Nucleus accumbens (tissue), 56 donors: ENCODE results near the gene RNLS.
"Not testable (repeated sequence)": the region's sequence is repeated elsewhere in the genome, so short reads cannot be mapped to it uniquely, and the experiment has no call there.

ENCODE experiments used
- DNase-seq, 56 donors: peaks; one replicate each; lab custom pipeline; 2025; lab: John Stamatoyannopoulos, UW

Gene RNLS

GRCh38 chr10:88489107-88489506, 94.0 kb downstream of the RNLS start:
- no peak for DNase-seq

DNA sequence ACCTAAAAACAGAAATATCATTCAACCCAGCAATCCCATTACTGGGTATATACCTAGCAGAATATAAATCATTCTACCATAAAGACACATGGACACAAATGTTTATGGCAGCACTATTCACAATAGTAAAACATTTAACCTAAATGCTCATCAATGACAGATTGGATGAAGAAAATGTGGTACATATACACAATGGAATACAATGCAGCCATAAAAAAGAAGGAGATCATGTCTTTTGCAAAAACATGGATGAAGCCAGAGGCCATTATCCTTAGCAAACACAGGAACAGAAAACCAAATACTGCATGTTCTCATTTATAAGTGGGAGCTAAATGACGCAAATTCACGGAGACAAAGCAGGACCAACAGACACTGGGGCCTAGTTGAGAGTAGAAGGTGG, 96.3 kb downstream of the RNLS start:
- not testable (repeated sequence) for DNase-seq

- DNase-seq: no peak
Observed at GRCh38 chr10:88482220-88482619, 100.9 kb downstream of the RNLS start.

GRCh38 chr10:88478256-88478655, 104.9 kb downstream of the RNLS start:
- DNase-seq: no peak

DNA sequence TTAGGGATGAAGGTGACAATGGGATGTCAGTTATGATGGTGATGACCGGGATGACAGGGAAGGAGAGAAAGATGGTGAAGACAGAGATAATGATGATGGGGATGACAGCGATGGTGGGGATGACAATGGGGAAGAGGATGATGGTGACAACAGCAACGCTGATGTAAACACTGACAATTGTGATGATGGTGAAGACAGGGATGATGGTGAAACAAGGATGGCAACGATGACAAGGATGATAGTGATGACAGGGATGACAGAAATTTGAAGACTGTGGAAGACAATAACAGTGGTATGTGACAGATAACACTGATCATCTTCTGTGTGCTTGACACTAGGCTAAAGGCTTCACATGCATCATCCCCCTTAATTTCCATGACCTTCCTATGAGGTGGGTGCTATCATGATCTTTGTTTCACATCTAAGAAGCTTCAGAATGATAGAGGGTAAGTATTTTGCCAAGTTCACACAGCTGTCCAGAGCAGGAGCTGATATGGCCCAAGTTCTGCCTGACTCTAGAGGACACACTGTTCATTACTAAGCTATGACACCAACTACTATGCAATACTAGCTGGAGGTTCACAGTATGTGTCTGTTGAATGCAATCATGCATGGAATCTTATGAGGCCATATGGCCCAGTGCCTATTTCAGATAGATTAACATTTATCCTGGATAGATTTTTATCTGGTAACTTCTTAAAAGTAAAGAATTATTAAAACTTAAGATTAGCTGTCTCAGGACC, 105.6 kb downstream of the RNLS start:
- no peak for DNase-seq

DNA sequence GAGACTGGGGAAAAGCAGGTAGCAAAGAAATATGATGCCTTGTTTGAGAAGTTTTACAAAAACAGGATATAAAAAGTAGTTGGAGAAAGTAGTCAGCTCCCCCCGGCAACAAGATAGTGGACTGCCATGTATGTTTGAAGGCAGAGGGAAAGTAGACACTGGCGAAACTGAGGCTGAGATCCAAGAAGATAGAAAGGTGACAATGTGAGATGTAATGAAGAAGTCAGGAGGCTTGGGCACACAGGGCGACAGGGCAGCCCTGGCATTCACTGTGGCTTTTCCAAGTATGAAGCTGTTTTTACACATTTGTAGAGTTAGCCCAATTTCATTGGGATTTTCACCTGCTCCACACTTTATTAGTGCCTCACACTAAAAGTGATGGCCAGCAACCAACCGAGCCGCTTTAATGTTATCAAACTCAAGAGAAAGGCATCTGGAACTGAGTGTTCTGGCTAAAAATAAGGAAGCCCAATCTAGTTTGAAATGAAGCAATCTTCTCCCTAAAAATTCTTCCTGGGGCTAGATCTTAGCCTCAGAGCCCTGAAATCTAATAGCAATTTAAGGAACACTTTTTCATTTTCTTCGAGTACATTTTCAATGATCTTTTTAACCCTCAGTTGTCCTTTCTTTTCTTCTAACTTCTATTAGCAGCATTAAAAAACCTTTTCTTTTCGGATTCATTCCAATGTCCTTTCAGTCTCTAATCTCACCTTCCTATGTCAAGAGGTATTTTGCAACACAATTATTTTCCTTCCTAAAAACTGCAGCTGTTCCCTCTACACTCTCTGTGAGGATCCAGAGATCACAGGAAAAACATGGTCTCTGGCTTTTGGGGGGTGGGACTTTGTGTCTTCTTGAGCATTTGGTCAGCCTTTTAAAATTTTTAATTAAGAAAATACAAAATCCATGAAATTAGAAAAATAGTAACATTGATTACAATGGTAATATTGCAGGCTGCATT, 108.0 kb downstream of the RNLS start:
- DNase-seq: no peak

DNA sequence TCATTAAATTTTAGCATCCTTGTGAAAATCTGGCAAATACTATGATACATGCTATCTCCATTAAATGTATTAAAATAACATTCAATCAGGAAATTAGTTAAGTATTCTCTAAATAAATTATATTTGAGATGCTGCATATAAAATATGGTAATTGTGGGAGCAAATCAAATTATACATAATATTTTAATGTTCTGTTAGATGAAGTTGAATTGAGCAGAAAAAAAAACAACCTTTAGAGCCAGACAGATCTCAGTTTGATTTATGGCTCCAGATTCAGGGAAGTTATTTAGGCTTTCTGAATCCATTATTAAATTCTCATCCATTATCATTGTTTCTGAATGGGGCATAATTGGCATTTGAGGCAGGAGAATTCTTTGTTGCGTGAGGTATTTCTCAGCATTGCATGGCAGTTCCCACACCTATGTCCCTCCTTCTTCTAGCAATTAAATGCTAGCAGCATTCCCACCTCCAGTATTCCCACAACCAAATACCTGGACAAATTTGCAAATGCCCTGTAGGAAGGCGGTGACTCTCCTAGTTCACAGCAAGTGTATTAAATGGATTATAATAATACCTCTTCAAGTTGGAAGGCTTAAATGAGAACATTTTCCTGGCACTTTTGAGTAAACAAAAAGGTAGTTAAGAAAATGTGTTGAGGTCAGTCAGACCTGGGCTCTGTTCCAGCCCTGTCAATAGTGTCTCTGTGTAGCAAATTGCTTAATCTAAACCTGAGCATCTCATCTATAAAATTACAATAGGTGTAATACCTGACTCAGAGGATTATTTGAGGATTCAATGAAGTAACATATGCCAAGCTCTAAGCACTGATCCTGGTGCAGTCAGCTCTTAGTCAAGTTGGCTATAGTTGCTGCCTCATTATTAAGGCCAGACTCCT, 108.9 kb downstream of the RNLS start:
- no peak for DNase-seq

DNA sequence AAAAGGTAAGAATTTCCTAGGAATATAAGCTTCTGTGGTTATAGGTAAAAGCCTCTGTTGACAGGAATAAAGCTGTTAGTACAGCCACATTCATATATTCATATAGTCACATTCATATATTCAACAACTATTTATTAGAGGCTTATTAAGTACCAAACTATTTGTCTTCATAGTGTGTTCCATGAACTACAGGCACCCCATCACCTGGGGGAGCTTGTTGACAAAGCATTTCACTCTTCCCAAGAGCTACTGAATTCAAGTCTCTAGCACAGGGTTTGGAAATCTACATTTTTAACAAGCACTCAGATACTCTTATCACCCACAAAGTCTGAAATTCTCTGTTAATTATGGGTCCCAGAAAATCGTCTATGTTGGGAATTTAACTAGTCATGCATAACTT, 110.6 kb downstream of the RNLS start:
- DNase-seq: no peak

DNA sequence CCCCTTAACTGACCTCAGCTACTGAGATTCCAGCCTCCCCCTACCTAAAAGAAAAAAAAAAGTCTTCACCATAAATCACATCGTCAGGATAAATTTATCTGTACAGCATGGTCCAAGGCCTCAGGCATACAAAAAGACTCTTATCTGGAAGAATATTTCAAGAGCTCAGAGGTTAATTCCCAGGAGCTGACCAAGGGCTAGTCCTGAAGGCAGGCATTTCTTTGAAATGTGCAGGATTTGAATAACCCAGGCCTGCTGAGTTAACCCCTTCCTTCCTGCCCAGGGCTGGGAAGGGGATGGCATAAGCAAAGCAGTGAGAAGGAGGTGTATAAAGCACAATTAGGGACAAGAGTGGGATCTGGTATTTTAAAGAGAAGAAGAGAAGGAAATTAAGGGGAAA, 111.2 kb downstream of the RNLS start:
- no peak for DNase-seq

GRCh38 chr10:88467835-88468485, 115.2 kb downstream of the RNLS start:
- no peak for DNase-seq

DNA sequence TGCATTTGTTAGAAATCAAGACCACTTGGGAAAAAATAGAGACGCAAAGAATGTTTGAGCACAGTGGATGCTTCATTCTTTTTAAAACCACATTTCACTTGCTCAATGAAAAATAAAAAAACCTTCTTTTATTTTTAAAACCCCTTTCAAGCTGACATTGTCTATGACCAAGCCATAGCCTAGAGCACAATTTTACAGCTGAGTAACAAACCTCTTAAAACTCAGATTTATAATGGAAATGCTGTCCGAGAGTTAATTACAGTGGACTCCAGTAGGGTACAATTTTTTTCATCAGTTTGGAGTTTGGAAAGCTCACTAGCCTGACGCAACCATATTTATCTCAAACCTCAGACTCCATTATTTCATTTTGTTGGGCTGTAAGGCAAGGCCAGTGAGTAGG, 116.3 kb downstream of the RNLS start:
- no peak for DNase-seq

- DNase-seq: no peak
Observed at GRCh38 chr10:88465765-88466164, 117.4 kb downstream of the RNLS start.

- no peak for DNase-seq
Observed at GRCh38 chr10:88463811-88464210, 119.3 kb downstream of the RNLS start.

- DNase-seq: no peak
Observed at GRCh38 chr10:88461426-88461825, 121.7 kb downstream of the RNLS start.

GRCh38 chr10:88459530-88459929, 123.6 kb downstream of the RNLS start:
- no peak for DNase-seq

GRCh38 chr10:88458209-88458608, 124.9 kb downstream of the RNLS start:
- DNase-seq: no peak

GRCh38 chr10:88457660-88458059, 125.5 kb downstream of the RNLS start:
- no peak for DNase-seq

DNA sequence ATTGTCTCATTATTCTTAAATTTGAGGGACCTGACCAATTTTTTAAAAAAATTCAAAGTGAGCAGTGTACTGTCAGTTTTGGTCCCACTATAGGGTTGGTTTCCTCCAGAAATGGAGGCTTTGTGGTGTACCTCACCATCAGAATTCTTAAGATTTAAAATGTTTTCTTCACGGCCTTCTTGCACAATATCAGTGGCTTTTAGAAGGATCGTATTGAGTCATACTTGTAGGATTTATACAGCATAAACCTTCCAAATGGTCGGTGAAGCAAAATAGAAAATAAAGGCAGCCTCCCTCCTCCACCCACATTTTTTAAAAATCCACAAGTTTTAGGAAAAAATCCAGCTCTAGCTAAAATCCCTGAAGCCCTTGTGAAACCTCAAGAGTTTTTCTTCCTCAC, 126.4 kb downstream of the RNLS start:
- DNase-seq: no peak

GRCh38 chr10:88455831-88456230, 127.3 kb downstream of the RNLS start:
- no peak for DNase-seq

- DNase-seq: no peak
Observed at GRCh38 chr10:88450201-88450600, 132.9 kb downstream of the RNLS start.
